IMR-90 (cell line): Measurements from ENCODE around the gene NAPB. TPM values are rescaled to one million over a fixed set of nuclear protein-coding genes. Genes with fewer than 3 reads are reported as not detected.

ENCODE experiments used
- ATAC-seq: fragments of 200-7000 bp; cut with Tn5 transposase; 2 replicates; pipeline ENCODE4 v1.9.1; 2020; ENCODE audit warnings: low read depth, mild to moderate bottlenecking, moderate library complexity
- BruUV-seq: library from RNA; stranded (reverse); fragments of 400-500 nt; replicated peaks from 2 replicates; lab custom pipeline; 2021; lab: Mats Ljungman, UMichigan
- CTCF ChIA-PET: fragments of 300-600 bp; formaldehyde crosslinking; extraction: SDS; loops from one replicate; lab custom pipeline; 2021; ENCODE audit warnings: antibody characterized with exemption; lab: Yijun Ruan, JAX
- POLR2A ChIA-PET: fragments of 300-600 bp; sonication (Branson Sonifier 250); formaldehyde crosslinking; loops from one replicate; lab custom pipeline; 2022; ENCODE audit warnings: antibody characterized with exemption; ENCODE audit not compliant: unreplicated experiment; lab: Charles Lee
- DNase-seq: peaks from one replicate; pipeline ENCODE4 v3.0.0; 2013
- H2AFZ ChIP-seq: replicated peaks from 2 replicates; pipeline ENCODE3; 2013; ENCODE audit warnings: low read length, mild to moderate bottlenecking; ENCODE audit not compliant: poor library complexity
- H2AK5ac ChIP-seq: 2 replicates; pipeline ENCODE4 v1.6.1; 2013; ENCODE audit warnings: low read depth, low read length, inconsistent platforms
- H2AK9ac ChIP-seq: replicated peaks from 2 replicates; pipeline ENCODE3; 2013; ENCODE audit warnings: mild to moderate bottlenecking, low read depth, low read length, moderate library complexity; ENCODE audit not compliant: poor library complexity
- H2BK120ac ChIP-seq: 2 replicates; pipeline ENCODE4 v1.6.1; 2013; ENCODE audit warnings: low read depth, low read length, inconsistent platforms
- H2BK15ac ChIP-seq: 3 replicates; pipeline ENCODE4 v1.6.1; 2013; ENCODE audit warnings: low read depth, low read length, inconsistent platforms
- H2BK20ac ChIP-seq: 2 replicates; pipeline ENCODE4 v1.6.1; 2013; ENCODE audit warnings: low read depth, mild to moderate bottlenecking, inconsistent platforms, low read length, moderate library complexity
- H2BK5ac ChIP-seq: 2 replicates; pipeline ENCODE4 v1.6.1; 2013; ENCODE audit warnings: mild to moderate bottlenecking, low read depth, low read length, inconsistent platforms; ENCODE audit not compliant: poor library complexity, severe bottlenecking
- H3K14ac ChIP-seq: replicated peaks from 2 replicates; pipeline ENCODE4 v1.6.1; 2013; ENCODE audit warnings: low read depth, low read length, inconsistent platforms
- H3K18ac ChIP-seq: 2 replicates; pipeline ENCODE4 v1.6.1; 2013; ENCODE audit warnings: low read depth, low read length, control low read depth
- H3K23ac ChIP-seq: 2 replicates; pipeline ENCODE4 v1.6.1; 2013; ENCODE audit warnings: low read depth, low read length, inconsistent platforms
- H3K27ac ChIP-seq: 2 replicates; pipeline ENCODE4 v1.5.1; 2013; ENCODE audit warnings: mild to moderate bottlenecking, control low read depth, low read length; ENCODE audit not compliant: insufficient read depth
- H3K27me3 ChIP-seq: 2 replicates; pipeline ENCODE4 v1.6.1; 2013; ENCODE audit warnings: low read length; ENCODE audit not compliant: control insufficient read depth, insufficient read depth
- H3K36me3 ChIP-seq: 2 replicates; pipeline ENCODE4 v1.6.1; 2013; ENCODE audit warnings: low read length, mixed read lengths; ENCODE audit not compliant: control insufficient read depth, insufficient read depth
- H3K4ac ChIP-seq: 2 replicates; pipeline ENCODE4 v1.6.1; 2013; ENCODE audit warnings: low read depth, low read length, inconsistent platforms
- H3K4me1 ChIP-seq: 2 replicates; pipeline ENCODE4 v1.6.1; 2013; ENCODE audit warnings: low read length, mixed read lengths; ENCODE audit not compliant: control insufficient read depth, insufficient read depth
- H3K4me2 ChIP-seq: 2 replicates; pipeline ENCODE4 v1.6.1; 2013; ENCODE audit warnings: low read depth, mild to moderate bottlenecking, control low read depth, low read length, moderate library complexity
- H3K4me3 ChIP-seq: 2 replicates; pipeline ENCODE4 v1.5.1; 2013; ENCODE audit warnings: low read depth, mild to moderate bottlenecking, control low read depth, low read length, moderate library complexity; ENCODE audit not compliant: insufficient read depth
- H3K56ac ChIP-seq: 2 replicates; pipeline ENCODE4 v1.6.1; 2013; ENCODE audit warnings: low read length, inconsistent platforms; ENCODE audit not compliant: insufficient read depth; ENCODE audit errors: extremely low read depth
- H3K79me1 ChIP-seq, 2 experiments: 2 replicates each; pipeline ENCODE4 v1.6.1; 2013; ENCODE audit warnings: low read length in 2 of 2, inconsistent platforms in 1 of 2, low read depth in 1 of 2
- H3K9ac ChIP-seq: 2 replicates; pipeline ENCODE4 v1.6.1; 2013; ENCODE audit warnings: low read depth, low read length, control low read depth
- H3K9me1 ChIP-seq: 2 replicates; pipeline ENCODE4 v1.6.1; 2013; ENCODE audit warnings: low read length, inconsistent platforms; ENCODE audit not compliant: insufficient read depth
- H3K9me3 ChIP-seq: 2 replicates; pipeline ENCODE4 v1.6.1; 2013; ENCODE audit warnings: low read length; ENCODE audit not compliant: control insufficient read depth, insufficient read depth
- H4K20me1 ChIP-seq: 2 replicates; pipeline ENCODE4 v1.6.1; 2013; ENCODE audit warnings: low read length, inconsistent platforms; ENCODE audit not compliant: insufficient read depth
- H4K5ac ChIP-seq: 2 replicates; pipeline ENCODE4 v1.6.1; 2013; ENCODE audit warnings: mild to moderate bottlenecking, low read depth, low read length, control low read depth
- H4K8ac ChIP-seq, 2 experiments: 2 replicates each; pipeline ENCODE4 v1.6.1; 2013; ENCODE audit warnings: low read depth in 2 of 2, low read length in 2 of 2, control low read depth in 1 of 2, inconsistent platforms in 1 of 2
- H4K91ac ChIP-seq: 2 replicates; pipeline ENCODE4 v1.6.1; 2013; ENCODE audit warnings: low read depth, low read length, inconsistent platforms; ENCODE audit not compliant: insufficient read depth
- CTCF ChIP-seq: conservative IDR thresholded peaks from 2 replicates; pipeline ENCODE4 v1.5.1; 2012; ENCODE audit warnings: mild to moderate bottlenecking, low read depth, low read length, improper control_type of control experiment
- FOS ChIP-seq: fragments of 150-350 bp; IDR thresholded peaks from 2 replicates; pipeline ENCODE4 v1.6.1; 2016; ENCODE audit warnings: low read depth, low read length
- MAFK ChIP-seq: IDR thresholded peaks from 2 replicates; pipeline ENCODE4 v1.6.1; 2012; ENCODE audit warnings: low read depth, low read length, improper control_type of control experiment
- MAZ ChIP-seq: IDR thresholded peaks from 2 replicates; pipeline ENCODE4 v1.6.1; 2012; ENCODE audit warnings: low read depth, mild to moderate bottlenecking, low read length, improper control_type of control experiment, moderate library complexity, borderline replicate concordance
- MXI1 ChIP-seq: IDR thresholded peaks from 2 replicates; pipeline ENCODE4 v1.6.1; 2012; ENCODE audit warnings: low read depth, mild to moderate bottlenecking, low read length, moderate library complexity, borderline replicate concordance
- NFE2L2 ChIP-seq: fragments of 150-350 bp; IDR thresholded peaks from 2 replicates; pipeline ENCODE4 v1.6.1; 2016; ENCODE audit warnings: low read depth, mild to moderate bottlenecking, low read length
- POLR2A ChIP-seq: IDR thresholded peaks from 2 replicates; pipeline ENCODE4 v1.6.1; 2012; ENCODE audit warnings: mild to moderate bottlenecking, low read depth, low read length
- RAD21 ChIP-seq: IDR thresholded peaks from 2 replicates; pipeline ENCODE4 v1.6.1; 2012; ENCODE audit warnings: low read length, improper control_type of control experiment
- RCOR1 ChIP-seq: IDR thresholded peaks from 2 replicates; pipeline ENCODE4 v1.6.1; 2012; ENCODE audit warnings: mild to moderate bottlenecking, low read length, improper control_type of control experiment; ENCODE audit not compliant: insufficient replicate concordance
- SMC3 ChIP-seq: fragments of 150-350 bp; IDR thresholded peaks from 2 replicates; pipeline ENCODE4 v1.6.1; 2016; ENCODE audit warnings: low read depth, mild to moderate bottlenecking, antibody characterized with exemption, low read length, moderate library complexity
- WGBS, 2 experiments: methylation state at CpG; one replicate each; pipeline versions ENCODE4 v1.1.5 to v1.1.7; 2013; ENCODE audit warnings: missing lambda C conversion rate in 2 of 2; ENCODE audit not compliant: insufficient read length in 1 of 2; ENCODE audit errors: extremely low coverage in 2 of 2; 5-methylcytosine and 5-hydroxymethylcytosine counted together
- dilution Hi-C: fragments of 300-500 bp; cut with HindIII; formaldehyde crosslinking; loops from one replicate; pipeline ENCODE4 v1.14.3; 2018; ENCODE audit warnings: low sequenced_read_pairs; ENCODE audit not compliant: unreplicated experiment
- in situ Hi-C: fragments of 300-500 bp; cut with MboI; formaldehyde crosslinking; loops from 3 replicates; pipeline ENCODE4 v1.14.3; 2019; ENCODE audit warnings: low sequenced_read_pairs, inconsistent platforms, mixed read lengths
- intact Hi-C: fragments of 100-400 bp; cut with micrococcal nuclease; formaldehyde crosslinking; loops from 2 replicates; pipeline ENCODE4 v1.10.0; 2022
- polyA plus RNA-seq, 3 experiments: library from polyadenylated mRNA; depleted of rRNA; stranded (reverse); fragments of >200 nt; gene quantifications; 2 replicates each; pipeline ENCODE4 v1.2.3, GENCODE V29; 2012; ENCODE audit warnings: low replicate concordance in 1 of 3
- total RNA-seq: library from RNA; depleted of rRNA; stranded (reverse); fragments of >200 nt; gene quantifications from 2 replicates; pipeline ENCODE4 v1.2.3, GENCODE V29; 2012

The NAPB gene
- total and polyA plus RNA-seq, 2 of the 4 experiments (the other 2 are of a cell fraction), result 4.4 to 5.2 TPM

DNA sequence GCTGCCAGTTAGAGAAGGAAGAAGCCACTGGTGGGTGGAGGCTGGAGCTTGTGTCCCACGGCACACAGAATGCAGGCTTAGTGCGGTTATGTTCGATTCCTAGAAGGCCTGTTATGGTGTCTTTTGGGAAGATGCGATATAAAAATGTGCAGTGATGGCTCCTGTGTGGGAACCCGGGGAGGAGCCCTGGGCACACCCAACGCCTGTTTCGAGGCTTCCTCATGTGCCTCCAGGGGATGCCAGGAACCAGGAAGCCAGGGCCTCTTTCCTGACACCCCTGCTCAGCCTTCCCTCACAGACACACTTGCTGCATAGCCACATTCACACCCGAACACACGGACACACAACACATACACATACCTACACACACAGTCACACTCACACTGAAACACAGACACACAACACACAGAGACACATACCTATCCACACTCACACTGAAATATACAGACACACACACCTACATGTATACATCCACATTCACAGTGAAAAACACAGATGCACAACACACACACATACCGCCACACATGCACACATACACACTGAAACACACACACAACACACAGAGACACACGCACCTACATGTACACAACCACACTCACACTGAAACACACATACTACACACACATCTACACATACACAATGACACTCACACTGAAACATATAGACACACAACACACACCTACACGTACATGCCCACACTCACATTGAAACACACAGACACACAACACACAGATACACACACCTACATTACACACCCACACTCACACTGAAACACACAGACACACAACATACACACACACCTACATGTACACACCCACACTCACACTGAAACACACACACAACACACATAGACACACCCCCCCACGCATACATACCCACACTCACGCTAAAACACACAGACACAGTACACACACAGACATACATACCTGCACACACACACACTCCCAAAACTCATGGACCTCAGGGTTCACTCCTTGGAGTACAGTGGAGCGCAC is 32.6 kb upstream of the NAPB start (continued):
- TF ChIP-seq CTCF, result no peak
- TF ChIP-seq MXI1, result no peak

DNA sequence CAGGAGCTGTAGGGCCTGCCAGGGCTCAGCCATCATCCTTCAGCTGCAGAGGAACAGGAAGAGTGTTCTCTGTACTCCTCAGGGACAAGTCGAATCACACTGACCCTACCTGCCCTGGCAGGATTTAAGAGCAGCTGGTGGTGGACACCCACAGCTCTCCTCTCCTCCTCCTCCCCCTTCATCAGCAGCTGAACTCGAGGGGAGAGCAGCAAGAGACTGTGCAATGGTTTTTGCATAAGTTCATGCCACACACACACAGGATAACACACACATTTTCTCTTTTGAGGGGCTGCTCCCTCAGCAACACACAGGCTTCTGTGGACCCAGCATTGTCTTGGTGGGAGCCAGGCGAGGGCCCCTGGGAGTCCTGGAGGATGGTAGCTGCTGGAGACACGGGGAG is 31.5 kb upstream of the NAPB start, which contains the start of gene CST11:
CST11 (minus strand) TSS at position 101 of the 400 bp plus-strand sequence; CDS start at position 36, 65 bp downstream.
- no peak within 1 kb of the TSS for H3K14ac ChIP-seq
- no peak within 1 kb of the TSS for H3K56ac ChIP-seq
- H2BK5ac ChIP-seq, result no peak within 1 kb of the TSS
- in situ Hi-C loops, result no loop called here
- H3K4me1 ChIP-seq, result no peaks in the 10 kb centered on the region
- H4K20me1 ChIP-seq, result no peaks in the 10 kb centered on the region
- H3K4me3 ChIP-seq, result no peak within 1 kb of the TSS
- no peak within 1 kb of the TSS for H4K5ac ChIP-seq
- no peak within 1 kb of the TSS for H3K18ac ChIP-seq
- no peak within 1 kb of the TSS for H2AK5ac ChIP-seq
- H3K9ac ChIP-seq, result no peak within 1 kb of the TSS
- no peak within 1 kb of the TSS for H3K4ac ChIP-seq
- no peak within 1 kb of the TSS for H3K4me2 ChIP-seq
- ChIA-PET CTCF (no interaction called here), POLR2A (no interaction called here)
- H3K27me3 ChIP-seq, result peaks cover 6% of the 10 kb centered on the region
- intact Hi-C loops, result no loop called here
- H2BK20ac ChIP-seq, result no peak within 1 kb of the TSS
- H4K91ac ChIP-seq, result no peak within 1 kb of the TSS
- no peaks in the 10 kb centered on the region; the same call in 1 of the 2 replicates for H3K9me1 ChIP-seq
- ATAC-seq (no peak), DNase-seq (no peak)
- WGBS, 2 experiments, result no CpG with 5 or more reads among the region's 4 CpGs
- TF ChIP-seq POLR2A (no peak), SMC3 (no peak), MAZ (no peak), MAFK (no peak), FOS (no peak), NFE2L2 (no peak), RAD21 (no peak), CTCF (no peak), MXI1 (no peak), RCOR1 (no peak)
- dilution Hi-C loops, result no loop called here
- no peak within 1 kb of the TSS for H2AK9ac ChIP-seq
- H3K36me3 ChIP-seq, result no peaks in the 10 kb centered on the region
- no peak within 1 kb of the TSS for H2BK15ac ChIP-seq
- H3K23ac ChIP-seq, result no peak within 1 kb of the TSS
- H3K9me3 ChIP-seq, result no peaks in the 10 kb centered on the region
- BruUV-seq, result no TSS peak
- H3K27ac ChIP-seq, result no peak within 1 kb of the TSS
- H4K8ac ChIP-seq, result no peak within 1 kb of the TSS
- no peak within 1 kb of the TSS for H2AFZ ChIP-seq
- H3K79me1 ChIP-seq, result no peaks in the 10 kb centered on the region
- no peak within 1 kb of the TSS for H2BK120ac ChIP-seq
